Measurements from ENCODE around the gene PRDX5. TPM values are rescaled to one million over a fixed set of nuclear protein-coding genes. Genes with fewer than 3 reads are reported as not detected.

The PRDX5 gene
- total and polyA plus RNA-seq, 9 of the 15 experiments (the other 6 are each of a cell fraction or from before 2014, with no cell fraction given): 40.8 to 327 (median 204) TPM

DNA sequence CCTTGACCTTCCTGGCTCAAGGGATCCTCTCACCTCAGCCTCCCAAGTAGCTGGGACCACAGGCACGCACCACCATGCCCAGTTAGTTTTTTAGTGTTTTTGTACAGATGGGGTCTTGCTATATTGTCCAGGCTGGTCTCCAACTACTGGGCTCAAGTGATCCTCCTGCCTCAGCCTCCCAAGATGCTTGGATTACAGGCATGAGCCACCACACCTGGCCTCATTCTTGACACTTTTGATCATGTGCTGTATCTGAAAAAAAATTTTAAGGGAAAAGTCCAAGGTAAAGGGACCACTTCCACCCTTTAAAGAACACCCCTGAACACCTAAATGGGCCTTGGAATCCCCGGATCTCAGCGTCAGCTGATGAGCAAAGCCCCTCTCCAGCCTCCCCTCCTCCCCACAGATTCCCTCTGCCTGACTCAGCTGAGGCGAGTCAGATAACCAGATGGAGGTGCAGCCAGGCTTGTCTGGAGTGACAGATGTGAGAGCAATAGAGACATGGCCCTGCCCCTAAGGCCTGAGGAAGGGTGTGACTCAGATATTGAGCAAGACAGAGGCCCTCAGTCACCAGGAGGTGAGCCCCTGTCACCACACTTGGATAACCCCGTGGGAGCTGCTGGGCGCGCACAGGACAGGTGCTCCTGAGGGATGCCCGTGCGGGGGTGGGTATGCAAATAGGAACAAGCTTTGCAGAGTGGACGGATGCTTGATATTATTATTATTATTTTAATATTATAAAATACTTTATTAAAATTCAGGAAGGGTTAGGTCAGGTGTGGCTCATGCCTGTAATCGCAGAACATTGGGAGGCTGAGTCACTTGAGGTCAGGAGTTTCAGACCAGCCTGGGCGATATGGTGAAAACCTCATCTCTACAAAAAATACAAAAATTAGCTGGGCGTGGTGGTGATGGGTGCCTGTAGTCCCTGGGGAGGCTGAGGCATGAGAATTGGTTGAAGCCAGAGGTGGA lies 17.1 kb downstream of the PRDX5 start (continued):
- TF ChIP-seq L3MBTL2 (IDR thresholded peaks at IDR 0.05) (peak; percentile 67; the same call in 1 of the 2 replicates), STAT6 (CRISPR knock-in tag; IDR thresholded peaks at IDR 0.05) (peak; percentile 54; the same call in 1 of the 2 replicates), RBM25 (IDR thresholded peaks at IDR 0.05; ENCODE audit: low read depth, low read length, severe bottlenecking) (peak; percentile 93), TBL1XR1 (IDR thresholded peaks at IDR 0.05; ENCODE audit: low read length in 2 of 2) (peak; percentile 91 to 95; a peak in 3 of 4 replicates), TCF7L2 (IDR thresholded peaks at IDR 0.05; ENCODE audit: low read depth, low read length) (no peak), CREB1 (IDR thresholded peaks at IDR 0.05) (peak; percentile 79), CREB1 (CRISPR knock-in tag; IDR thresholded peaks at IDR 0.05) (peak; percentile 72), ZNF140 (CRISPR knock-in tag; IDR thresholded peaks at IDR 0.05) (no peak), TCF3 (CRISPR knock-in tag; IDR thresholded peaks at IDR 0.05) (peak; percentile 99), NBN (IDR thresholded peaks at IDR 0.05; ENCODE audit: low read depth) (peak; percentile 93), MNT (conservative IDR thresholded peaks at IDR 0.05) (peak; percentile 75 to 90), JUN (IDR thresholded peaks at IDR 0.05; ENCODE audit: borderline replicate concordance, low read depth, low read length) (peak; percentile 97), JUN (CRISPR knock-in tag; IDR thresholded peaks at IDR 0.05; ENCODE audit: borderline replicate concordance) (peak; percentile 95), ZNF263 (CRISPR knock-in tag; IDR thresholded peaks at IDR 0.05; ENCODE audit: borderline replicate concordance) (peak; percentile 84), RBM39 (optimal IDR thresholded peaks at IDR 0.05; ENCODE audit: low read depth, low read length) (peak; percentile 56), ZNF583 (CRISPR knock-in tag; IDR thresholded peaks at IDR 0.05) (peak; percentile 60; the same call in 1 of the 2 replicates), SIN3B (IDR thresholded peaks at IDR 0.05; ENCODE audit: low read depth) (no peak), MEF2A (IDR thresholded peaks at IDR 0.05; ENCODE audit: control insufficient read depth, low read depth, low read length) (peak; percentile 26; the same call in 1 of the 2 replicates), RAD51 (IDR thresholded peaks at IDR 0.05; ENCODE audit: borderline replicate concordance, low read depth) (peak; percentile 55), CREM (IDR thresholded peaks at IDR 0.05; ENCODE audit: low read depth) (peak; percentile 87)
- TF ChIP-seq, protein P1, sequence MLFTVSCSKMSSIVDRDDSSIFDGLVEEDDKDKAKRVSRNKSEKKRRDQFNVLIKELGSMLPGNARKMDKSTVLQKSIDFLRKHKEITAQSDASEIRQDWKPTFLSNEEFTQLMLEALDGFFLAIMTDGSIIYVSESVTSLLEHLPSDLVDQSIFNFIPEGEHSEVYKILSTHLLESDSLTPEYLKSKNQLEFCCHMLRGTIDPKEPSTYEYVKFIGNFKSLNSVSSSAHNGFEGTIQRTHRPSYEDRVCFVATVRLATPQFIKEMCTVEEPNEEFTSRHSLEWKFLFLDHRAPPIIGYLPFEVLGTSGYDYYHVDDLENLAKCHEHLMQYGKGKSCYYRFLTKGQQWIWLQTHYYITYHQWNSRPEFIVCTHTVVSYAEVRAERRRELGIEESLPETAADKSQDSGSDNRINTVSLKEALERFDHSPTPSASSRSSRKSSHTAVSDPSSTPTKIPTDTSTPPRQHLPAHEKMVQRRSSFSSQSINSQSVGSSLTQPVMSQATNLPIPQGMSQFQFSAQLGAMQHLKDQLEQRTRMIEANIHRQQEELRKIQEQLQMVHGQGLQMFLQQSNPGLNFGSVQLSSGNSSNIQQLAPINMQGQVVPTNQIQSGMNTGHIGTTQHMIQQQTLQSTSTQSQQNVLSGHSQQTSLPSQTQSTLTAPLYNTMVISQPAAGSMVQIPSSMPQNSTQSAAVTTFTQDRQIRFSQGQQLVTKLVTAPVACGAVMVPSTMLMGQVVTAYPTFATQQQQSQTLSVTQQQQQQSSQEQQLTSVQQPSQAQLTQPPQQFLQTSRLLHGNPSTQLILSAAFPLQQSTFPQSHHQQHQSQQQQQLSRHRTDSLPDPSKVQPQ (CRISPR knock-in tag; IDR thresholded peaks at IDR 0.05; ENCODE audit: borderline replicate concordance): no peak
